Measurements from ENCODE around the gene SF3A1. TPM values are rescaled to one million over a fixed set of nuclear protein-coding genes. Genes with fewer than 3 reads are reported as not detected.

SF3A1 gene
- total and polyA plus RNA-seq, 2 of the 13 experiments (the other 11 are each of a cell fraction or from before 2014, with no cell fraction given), result 10.0 to 22.0 TPM

GRCh38 chr22:30299322-30299721 lies 57.4 kb downstream of the SF3A1 start:
- ATAC-seq (no peak), FAIRE-seq (no peak), DNase-seq (ENCODE audit: low spot score) (no peak)
- H3K4me1 ChIP-seq (ENCODE audit: insufficient read depth, low read length), result no peaks in the 10 kb centered on the region
- H3K27me3 ChIP-seq (ENCODE audit: control insufficient read depth in 1 of 2, insufficient read depth in 2 of 2, low read length in 2 of 2), result no peaks in the 10 kb centered on the region
- H2AFZ ChIP-seq (ENCODE audit: low read length), result no peak overlapping the region
- ChIA-PET CTCF (ENCODE audit: low intra/inter-chr PET ratio, low total read pairs) (no interaction called here), POLR2A (no interaction called here)
- no peak overlapping the region for H3K4me3 ChIP-seq (replicated peaks in 1 of 3; ENCODE audit: insufficient read depth in 1 of 3, low read depth in 2 of 3, low read length in 3 of 3)
- H3K36me3 ChIP-seq (replicated peaks in 1 of 2; ENCODE audit: control insufficient read depth in 1 of 2, insufficient read depth in 2 of 2, low read length in 2 of 2), result peaks cover 7 to 9% of the 10 kb centered on the region in 2 experiments; a peak in 3 of 5 replicates
- H4K20me1 ChIP-seq (ENCODE audit: insufficient read depth, low read length), result no peaks in the 10 kb centered on the region
- H3K79me2 ChIP-seq (ENCODE audit: insufficient read depth, low read length), result no peaks in the 10 kb centered on the region
- no peak overlapping the region for H3K27ac ChIP-seq (ENCODE audit: extremely low read length, insufficient read depth, low read length)
- WGBS (ENCODE audit: low lambda C conversion rate), result 95% methylated on average over 11 of the region's 13 CpGs
- TF ChIP-seq STAT5B (CRISPR knock-in tag; IDR thresholded peaks at IDR 0.05) (no peak), ZZZ3 (CRISPR knock-in tag; IDR thresholded peaks at IDR 0.05; ENCODE audit: borderline replicate concordance) (no peak), ZNF580 (CRISPR knock-in tag; IDR thresholded peaks at IDR 0.05; ENCODE audit: borderline replicate concordance, low read depth) (no peak), ZNF674 (CRISPR knock-in tag; IDR thresholded peaks at IDR 0.05; ENCODE audit: low read depth) (no peak), TP53 (CRISPR knock-in tag; conservative IDR thresholded peaks at IDR 0.05) (no peak), SMARCC2 (IDR thresholded peaks at IDR 0.05) (no peak), ZNF10 (CRISPR knock-in tag; IDR thresholded peaks at IDR 0.05; ENCODE audit: borderline replicate concordance, low read depth) (no peak), ZNF30 (CRISPR knock-in tag; IDR thresholded peaks at IDR 0.05) (no peak), ZFP62 (CRISPR knock-in tag; IDR thresholded peaks at IDR 0.05) (no peak), KAT8 (CRISPR knock-in tag; IDR thresholded peaks at IDR 0.05) (no peak), BRD4 (CRISPR knock-in tag; IDR thresholded peaks at IDR 0.05) (no peak), CEBPB (IDR thresholded peaks at IDR 0.05; ENCODE audit: borderline replicate concordance, low read depth, low read length) (no peak), ZNF224 (CRISPR knock-in tag; IDR thresholded peaks at IDR 0.05) (no peak), ZNF549 (CRISPR knock-in tag; IDR thresholded peaks at IDR 0.05) (no peak), IKZF5 (CRISPR knock-in tag; IDR thresholded peaks at IDR 0.05) (no peak), ZNF724P (CRISPR knock-in tag; IDR thresholded peaks at IDR 0.05; ENCODE audit: borderline replicate concordance) (no peak), HMGXB3 (CRISPR knock-in tag; IDR thresholded peaks at IDR 0.05; ENCODE audit: borderline replicate concordance) (no peak), MED1 (CRISPR knock-in tag; IDR thresholded peaks at IDR 0.05) (no peak), ZBTB38 (CRISPR knock-in tag; IDR thresholded peaks at IDR 0.05) (no peak)
- H3K9ac ChIP-seq (ENCODE audit: insufficient read depth, low read depth, low read length), result no peak overlapping the region
- H3K9me3 ChIP-seq (ENCODE audit: low read length), result no peaks in the 10 kb centered on the region
- intact Hi-C loops (cut with micrococcal nuclease; ENCODE audit: unreplicated experiment), result no loop called here
- in situ Hi-C loops (cut with HindIII; ENCODE audit: extremely low pct_ligation_motif_present, low pct_unique_long_range_greater_than_20kb), result no loop called here
- H3K4me2 ChIP-seq (ENCODE audit: low read depth, low read length), result no peak overlapping the region
- BruUV-seq (replicated peaks), result no TSS peak
